Memory B cell (primary cell): ENCODE results near the gene DNAJB8.

Experiments used
- ATAC-seq: fragments of 150-1000 bp; cut with Tn5 transposase; 2 replicates; pipeline ENCODE4 v1.10.0; 2021; ENCODE audit warnings: low read depth, mild to moderate bottlenecking, moderate library complexity
- DNase-seq, 2 donors: peaks; one replicate each; pipeline ENCODE4 v3.0.0; 2022; ENCODE audit warnings: low spot score in 2 of 2
- H3K27ac Mint-ChIP-seq: one replicate; pipeline ENCODE4 v1.8.0; 2022; ENCODE audit warnings: mild to moderate bottlenecking, moderate library complexity, mixed read lengths
- H3K27me3 Mint-ChIP-seq: one replicate; pipeline ENCODE4 v1.8.0; 2022; ENCODE audit warnings: mixed read lengths
- H3K36me3 Mint-ChIP-seq: one replicate; pipeline ENCODE4 v1.8.0; 2022; ENCODE audit warnings: mild to moderate bottlenecking, mixed read lengths
- H3K4me1 Mint-ChIP-seq: one replicate; pipeline ENCODE4 v1.8.0; 2022; ENCODE audit warnings: mixed read lengths
- H3K4me3 Mint-ChIP-seq: one replicate; pipeline ENCODE4 v1.8.0; 2022; ENCODE audit warnings: mild to moderate bottlenecking, moderate library complexity, mixed read lengths
- H3K9me3 Mint-ChIP-seq: one replicate; pipeline ENCODE4 v1.8.0; 2022; ENCODE audit warnings: mixed read lengths

Gene DNAJB8

GRCh38 chr3:128431803-128432300 lies 34.8 kb downstream of the DNAJB8 start:
- Mint-ChIP-seq H3K4me3 (no peak overlapping the region), H3K9me3 (no peaks in the 10 kb centered on the region), H3K4me1 (peaks cover 10% of the 10 kb centered on the region), H3K27ac (no peak overlapping the region), H3K27me3 (peaks cover 23% of the 10 kb centered on the region), H3K36me3 (no peaks in the 10 kb centered on the region)
- ATAC-seq: no peak
- no peak for DNase-seq

- Mint-ChIP-seq H3K4me1 (peaks cover 10% of the 10 kb centered on the region), H3K27ac (no peak overlapping the region), H3K36me3 (no peaks in the 10 kb centered on the region), H3K4me3 (no peak overlapping the region), H3K9me3 (no peaks in the 10 kb centered on the region), H3K27me3 (peaks cover 23% of the 10 kb centered on the region)
- DNase-seq: no peak
- ATAC-seq: no peak
Observed at GRCh38 chr3:128430731-128431130, 36.0 kb downstream of the DNAJB8 start.

GRCh38 chr3:128430301-128430700 lies 36.4 kb downstream of the DNAJB8 start:
- H3K4me3 Mint-ChIP-seq: no peak overlapping the region
- ATAC-seq (no peak), DNase-seq (no peak)
- H3K27me3 Mint-ChIP-seq: peaks cover 23% of the 10 kb centered on the region
- H3K36me3 Mint-ChIP-seq: no peaks in the 10 kb centered on the region
- no peaks in the 10 kb centered on the region for H3K9me3 Mint-ChIP-seq
- peaks cover 10% of the 10 kb centered on the region for H3K4me1 Mint-ChIP-seq
- no peak overlapping the region for H3K27ac Mint-ChIP-seq

GRCh38 chr3:128429751-128430150 lies 36.9 kb downstream of the DNAJB8 start:
- Mint-ChIP-seq H3K36me3 (no peaks in the 10 kb centered on the region), H3K9me3 (no peaks in the 10 kb centered on the region), H3K27ac (no peak overlapping the region), H3K4me1 (peaks cover 10% of the 10 kb centered on the region), H3K27me3 (peaks cover 23% of the 10 kb centered on the region), H3K4me3 (no peak overlapping the region)
- no peak for ATAC-seq
- DNase-seq: no peak

GRCh38 chr3:128429275-128429674 lies 37.4 kb downstream of the DNAJB8 start:
- H3K27me3 Mint-ChIP-seq: peaks cover 23% of the 10 kb centered on the region

GRCh38 chr3:128427872-128428822 lies 38.5 kb downstream of the DNAJB8 start:
- Mint-ChIP-seq H3K4me1 (peaks cover 10% of the 10 kb centered on the region), H3K4me3 (no peak overlapping the region), H3K36me3 (no peaks in the 10 kb centered on the region), H3K27ac (no peak overlapping the region), H3K9me3 (no peaks in the 10 kb centered on the region), H3K27me3 (peaks cover 23% of the 10 kb centered on the region)
- ATAC-seq (no peak), DNase-seq (no peak)

More at GRCh38 chr3:128429275-128429674, 37.4 kb downstream of the DNAJB8 start:
- Mint-ChIP-seq H3K9me3 (no peaks in the 10 kb centered on the region), H3K27ac (no peak overlapping the region), H3K36me3 (no peaks in the 10 kb centered on the region), H3K4me1 (peaks cover 10% of the 10 kb centered on the region), H3K4me3 (no peak overlapping the region)
- ATAC-seq: no peak
- no peak for DNase-seq

- H3K27ac Mint-ChIP-seq: no peak overlapping the region
- H3K9me3 Mint-ChIP-seq: no peaks in the 10 kb centered on the region
- H3K4me1 Mint-ChIP-seq: peaks cover 8% of the 10 kb centered on the region
- peaks cover 22% of the 10 kb centered on the region for H3K27me3 Mint-ChIP-seq
- no peaks in the 10 kb centered on the region for H3K36me3 Mint-ChIP-seq
- peak overlapping the region; percentile 24 for H3K4me3 Mint-ChIP-seq
- DNase-seq (no peak), ATAC-seq (no peak)
Observed at GRCh38 chr3:128427175-128427857, 39.4 kb downstream of the DNAJB8 start.

GRCh38 chr3:128426128-128426921 lies 40.4 kb downstream of the DNAJB8 start:
- Mint-ChIP-seq H3K4me1 (no peaks in the 10 kb centered on the region), H3K36me3 (no peaks in the 10 kb centered on the region), H3K27ac (no peak overlapping the region), H3K27me3 (peaks cover 13% of the 10 kb centered on the region), H3K4me3 (no peak overlapping the region), H3K9me3 (no peaks in the 10 kb centered on the region)
- peak; percentile 52 to 79 for DNase-seq
- ATAC-seq: peak; percentile 90

- Mint-ChIP-seq H3K27me3 (peaks cover 11% of the 10 kb centered on the region), H3K4me3 (no peak overlapping the region), H3K9me3 (no peaks in the 10 kb centered on the region), H3K4me1 (no peaks in the 10 kb centered on the region), H3K36me3 (no peaks in the 10 kb centered on the region), H3K27ac (no peak overlapping the region)
- ATAC-seq: no peak
- no peak for DNase-seq
Observed at GRCh38 chr3:128425846-128426127, 40.9 kb downstream of the DNAJB8 start.

GRCh38 chr3:128425142-128425845 lies 41.4 kb downstream of the DNAJB8 start:
- no peak overlapping the region for H3K27ac Mint-ChIP-seq
- no peak for ATAC-seq
- H3K4me1 Mint-ChIP-seq: no peaks in the 10 kb centered on the region
- DNase-seq: no peak
- no peak overlapping the region for H3K4me3 Mint-ChIP-seq
- H3K36me3 Mint-ChIP-seq: no peaks in the 10 kb centered on the region
- peaks cover 7% of the 10 kb centered on the region for H3K27me3 Mint-ChIP-seq
- H3K9me3 Mint-ChIP-seq: no peaks in the 10 kb centered on the region

GRCh38 chr3:128424508-128425069 lies 42.1 kb downstream of the DNAJB8 start:
- Mint-ChIP-seq H3K4me1 (no peaks in the 10 kb centered on the region), H3K36me3 (no peaks in the 10 kb centered on the region), H3K27ac (no peak overlapping the region), H3K9me3 (no peaks in the 10 kb centered on the region), H3K27me3 (peaks cover 5% of the 10 kb centered on the region), H3K4me3 (no peak overlapping the region)
- DNase-seq (no peak), ATAC-seq (no peak)

- no peak overlapping the region for H3K4me3 Mint-ChIP-seq
- ATAC-seq: no peak
- peaks cover 1% of the 10 kb centered on the region for H3K36me3 Mint-ChIP-seq
- H3K4me1 Mint-ChIP-seq: no peaks in the 10 kb centered on the region
- H3K27me3 Mint-ChIP-seq: peaks cover 4% of the 10 kb centered on the region
- no peak for DNase-seq
- peaks cover 2% of the 10 kb centered on the region for H3K9me3 Mint-ChIP-seq
- no peak overlapping the region for H3K27ac Mint-ChIP-seq
Observed at GRCh38 chr3:128423525-128424147, 43.1 kb downstream of the DNAJB8 start.
